HepG2 (cell line): Measurements from ENCODE around the gene DRAP1. TPM values are rescaled to one million over a fixed set of nuclear protein-coding genes. Genes with fewer than 3 reads are reported as not detected.

Source experiments
- CEBPG ChIP-seq: IDR thresholded peaks from 2 replicates; pipeline ENCODE4 v1.6.1; 2016
- CENPX ChIP-seq: sonication (generic); formaldehyde crosslinking; IDR thresholded peaks from 2 replicates; pipeline ENCODE4 v1.9.0; 2021; ENCODE audit warnings: mild to moderate bottlenecking, missing genetic modification reagents, moderate library complexity
- CREB3 ChIP-seq: sonication (generic); formaldehyde crosslinking; IDR thresholded peaks from 2 replicates; pipeline ENCODE4 v1.5.0; 2020; ENCODE audit warnings: missing genetic modification reagents
- EHMT2 ChIP-seq: fragments of 200-600 bp; sonication (generic); IDR thresholded peaks from 2 replicates; pipeline ENCODE4 v1.7.0; 2017; ENCODE audit warnings: antibody characterized with exemption, low read depth, low read length, borderline replicate concordance
- ETV6 ChIP-seq: sonication (generic); formaldehyde crosslinking; conservative IDR thresholded peaks from 2 replicates; pipeline ENCODE4 v1.4.0; 2020; ENCODE audit warnings: missing genetic modification reagents
- FLYWCH1 ChIP-seq: sonication (generic); formaldehyde crosslinking; IDR thresholded peaks from 2 replicates; pipeline ENCODE4 v1.8.1; 2023; ENCODE audit warnings: mild to moderate bottlenecking, missing genetic modification reagents
- NR2C2 ChIP-seq: sonication (generic); formaldehyde crosslinking; IDR thresholded peaks from 2 replicates; pipeline ENCODE4 v1.4.0; 2020; ENCODE audit warnings: missing genetic modification reagents, mild to moderate bottlenecking, moderate library complexity, borderline replicate concordance
- SCMH1 ChIP-seq: sonication (generic); formaldehyde crosslinking; IDR thresholded peaks from 2 replicates; pipeline ENCODE4 v1.9.0; 2021; ENCODE audit warnings: missing genetic modification reagents, mild to moderate bottlenecking, borderline replicate concordance
- SSRP1 ChIP-seq: IDR thresholded peaks from 2 replicates; pipeline ENCODE4 v1.6.1; 2016; ENCODE audit warnings: control low read depth
- THAP11 ChIP-seq: IDR thresholded peaks from 2 replicates; pipeline ENCODE4 v1.6.1; 2016; ENCODE audit warnings: missing biosample characterization, missing genetic modification reagents
- UBTF ChIP-seq: sonication (generic); formaldehyde crosslinking; IDR thresholded peaks from 2 replicates; pipeline ENCODE4 v1.4.0; 2020; ENCODE audit warnings: mild to moderate bottlenecking, missing genetic modification reagents
- ZBED4 ChIP-seq: sonication (generic); formaldehyde crosslinking; IDR thresholded peaks from 2 replicates; pipeline ENCODE4 v1.4.0; 2020; ENCODE audit warnings: missing genetic modification reagents, borderline replicate concordance
- ZBTB2 ChIP-seq: sonication (generic); formaldehyde crosslinking; IDR thresholded peaks from 2 replicates; pipeline ENCODE4 v1.8.0; 2022; ENCODE audit warnings: low read depth, missing genetic modification reagents
- ZNF275 ChIP-seq: sonication (generic); formaldehyde crosslinking; IDR thresholded peaks from 2 replicates; pipeline ENCODE4 v1.8.0; 2022; ENCODE audit warnings: missing genetic modification reagents, mild to moderate bottlenecking, inconsistent platforms, borderline replicate concordance
- ZNF562 ChIP-seq: sonication (generic); formaldehyde crosslinking; IDR thresholded peaks from 2 replicates; pipeline ENCODE4 v1.8.0; 2022; ENCODE audit warnings: missing genetic modification reagents, borderline replicate concordance
- ZNF580 ChIP-seq: IDR thresholded peaks from 2 replicates; pipeline ENCODE4 v1.6.1; 2016; ENCODE audit warnings: low read depth, borderline replicate concordance
- ZNF709 ChIP-seq: sonication (generic); formaldehyde crosslinking; IDR thresholded peaks from 2 replicates; pipeline ENCODE4 v1.5.0; 2020; ENCODE audit warnings: mild to moderate bottlenecking, missing genetic modification reagents
- ZNF740 ChIP-seq: sonication (generic); formaldehyde crosslinking; IDR thresholded peaks from 2 replicates; pipeline ENCODE4 v1.4.0; 2020; ENCODE audit warnings: missing genetic modification reagents
- polyA plus RNA-seq, 8 experiments: library from polyadenylated mRNA; depleted of rRNA in 3 of 8; stranded (reverse) in 7 of 8; unstranded in 1 of 8; fragments of >200 nt; fragmentation: Illumina TruSeq in 4 of 8; extraction: Trizol in 4 of 8; gene quantifications; 2 replicates each; pipeline versions ENCODE4 v1.2.1 to v1.2.3, GENCODE V29; 2011 to 2016; ENCODE audit warnings: low read depth in 4 of 8, missing spikeins in 1 of 8, mixed read lengths in 1 of 8; ENCODE audit not compliant: insufficient read depth in 1 of 8
- total RNA-seq, 5 experiments: library from RNA; depleted of rRNA; stranded (reverse); fragments of >200 nt; fragmentation: Illumina TruSeq; extraction: Trizol; gene quantifications; 2 replicates each; pipeline ENCODE4 v1.2.3, GENCODE V29; 2016; ENCODE audit warnings: low read depth in 1 of 5

The DRAP1 gene
- total and polyA plus RNA-seq, 2 of the 13 experiments (the other 11 are each of a cell fraction or from before 2014, with no cell fraction given) = 46.8 to 52.3 TPM

GRCh38 chr11:65873318-65874156 is 45.7 kb upstream of the DRAP1 start (continued):
- no peak for TF ChIP-seq CENPX (CRISPR knock-in tag)
- no peak; the same call in 1 of the 2 replicates for TF ChIP-seq ZBTB2 (CRISPR knock-in tag)
- no peak for TF ChIP-seq NR2C2 (CRISPR knock-in tag)
- no peak for TF ChIP-seq ZNF562 (CRISPR knock-in tag)
- TF ChIP-seq ZNF740 (CRISPR knock-in tag) = no peak
- TF ChIP-seq ZNF275 = 0 out of 2 replicates have a peak, but pooled peaks have one; percentile 38
- TF ChIP-seq ZNF580 (CRISPR knock-in tag) = peak; percentile 64; the same call in 1 of the 2 replicates
- TF ChIP-seq CREB3 (CRISPR knock-in tag) = no peak
- no peak for TF ChIP-seq CEBPG (CRISPR knock-in tag)
- no peak for TF ChIP-seq ZBED4 (CRISPR knock-in tag)
- TF ChIP-seq ZNF709 (CRISPR knock-in tag) = no peak
- TF ChIP-seq FLYWCH1 (CRISPR knock-in tag) = peak; percentile 76; the same call in 1 of the 2 replicates
- TF ChIP-seq ETV6 = no peak
- TF ChIP-seq EHMT2 = no peak
- no peak for TF ChIP-seq SSRP1
- TF ChIP-seq SCMH1 (CRISPR knock-in tag) = no peak
- TF ChIP-seq UBTF (CRISPR knock-in tag) = 0 out of 2 replicates have a peak, but pooled peaks have one; percentile 11
- peak; percentile 64 for TF ChIP-seq THAP11 (CRISPR knock-in tag)
